A172 (cell line): Measurements from ENCODE around the gene POLR2E. TPM values are rescaled to one million over a fixed set of nuclear protein-coding genes. Genes with fewer than 3 reads are reported as not detected.

ENCODE experiments used
- DNase-seq: peaks from one replicate; pipeline ENCODE4 v3.0.0-alpha.2; 2015; ENCODE audit warnings: low spot score
- total RNA-seq: library from RNA; depleted of rRNA; stranded (reverse); fragments of >200 nt; shearing (Covaris generic); gene quantifications from 2 replicates; pipeline ENCODE4 v1.2.3, GENCODE V29; 2014; rRNA removed

The POLR2E gene
- total RNA-seq, 1 experiment from 2014 or later: 318 TPM

- no peak for DNase-seq
Measured at GRCh38 chr19:1047696-1048147, 47.5 kb downstream of the POLR2E start.

DNA sequence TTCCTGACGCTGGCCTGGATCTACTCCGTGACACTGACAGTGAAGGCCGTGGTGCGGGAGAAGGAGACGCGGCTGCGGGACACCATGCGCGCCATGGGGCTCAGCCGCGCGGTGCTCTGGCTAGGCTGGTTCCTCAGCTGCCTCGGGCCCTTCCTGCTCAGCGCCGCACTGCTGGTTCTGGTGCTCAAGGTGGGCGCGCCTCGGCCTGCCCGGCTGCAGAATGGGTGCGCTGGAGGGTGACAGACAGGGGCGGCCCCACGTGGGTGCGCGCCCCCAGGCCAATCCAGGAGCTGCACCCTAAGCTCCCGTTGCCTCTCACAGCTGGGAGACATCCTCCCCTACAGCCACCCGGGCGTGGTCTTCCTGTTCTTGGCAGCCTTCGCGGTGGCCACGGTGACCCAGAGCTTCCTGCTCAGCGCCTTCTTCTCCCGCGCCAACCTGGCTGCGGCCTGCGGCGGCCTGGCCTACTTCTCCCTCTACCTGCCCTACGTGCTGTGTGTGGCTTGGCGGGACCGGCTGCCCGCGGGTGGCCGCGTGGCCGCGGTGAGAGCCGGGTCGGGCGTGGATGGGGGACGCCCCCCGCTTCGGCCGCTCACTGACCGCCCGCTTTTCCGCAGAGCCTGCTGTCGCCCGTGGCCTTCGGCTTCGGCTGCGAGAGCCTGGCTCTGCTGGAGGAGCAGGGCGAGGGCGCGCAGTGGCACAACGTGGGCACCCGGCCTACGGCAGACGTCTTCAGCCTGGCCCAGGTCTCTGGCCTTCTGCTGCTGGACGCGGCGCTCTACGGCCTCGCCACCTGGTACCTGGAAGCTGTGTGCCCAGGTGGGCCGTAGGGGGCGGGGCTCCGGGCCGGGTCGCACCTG, 48.1 kb downstream of the POLR2E start:
- DNase-seq: no peak

DNA sequence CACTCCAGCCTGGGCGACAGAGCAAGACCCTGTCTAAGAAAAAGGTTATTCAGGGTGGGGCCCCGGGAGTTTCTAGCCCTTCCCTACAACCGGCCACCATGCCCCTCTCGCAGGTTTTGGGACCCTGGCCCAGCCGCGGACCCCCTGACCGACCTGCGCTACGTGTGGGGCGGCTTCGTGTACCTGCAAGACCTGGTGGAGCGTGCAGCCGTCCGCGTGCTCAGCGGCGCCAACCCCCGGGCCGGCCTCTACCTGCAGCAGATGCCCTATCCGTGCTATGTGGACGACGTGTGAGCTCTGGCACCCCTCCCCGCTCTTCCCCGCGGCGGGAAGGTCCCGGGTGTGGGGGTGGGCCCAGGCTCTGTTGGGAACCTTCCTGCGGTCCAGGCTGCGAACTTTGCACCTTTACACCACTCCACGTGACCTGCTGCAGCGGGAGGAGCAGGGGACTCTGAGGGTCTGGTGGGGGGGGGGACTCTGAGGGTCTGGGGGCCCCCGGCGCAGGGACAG, 49.0 kb downstream of the POLR2E start:
- no peak for DNase-seq

DNA sequence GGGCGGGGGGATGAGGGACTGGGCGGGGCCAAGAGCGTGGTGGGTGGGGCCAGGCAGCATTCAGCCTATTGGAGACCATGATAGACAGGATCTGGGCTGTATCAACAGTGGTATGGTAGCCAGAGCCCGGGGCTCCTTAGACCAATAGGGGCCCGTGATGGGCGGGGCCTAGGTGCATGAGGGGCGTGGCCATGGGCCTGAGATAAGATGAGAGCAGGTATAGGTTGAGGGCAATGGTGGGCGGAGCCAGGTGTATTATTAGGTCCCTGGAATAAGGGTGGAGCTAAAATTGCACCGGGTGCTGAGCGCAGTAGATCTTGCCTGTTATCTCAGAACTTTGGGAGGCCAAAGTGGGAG, 50.0 kb downstream of the POLR2E start:
- DNase-seq: peak; percentile 69

- DNase-seq: no peak
Measured at GRCh38 chr19:1042689-1043511, 52.3 kb downstream of the POLR2E start.

DNA sequence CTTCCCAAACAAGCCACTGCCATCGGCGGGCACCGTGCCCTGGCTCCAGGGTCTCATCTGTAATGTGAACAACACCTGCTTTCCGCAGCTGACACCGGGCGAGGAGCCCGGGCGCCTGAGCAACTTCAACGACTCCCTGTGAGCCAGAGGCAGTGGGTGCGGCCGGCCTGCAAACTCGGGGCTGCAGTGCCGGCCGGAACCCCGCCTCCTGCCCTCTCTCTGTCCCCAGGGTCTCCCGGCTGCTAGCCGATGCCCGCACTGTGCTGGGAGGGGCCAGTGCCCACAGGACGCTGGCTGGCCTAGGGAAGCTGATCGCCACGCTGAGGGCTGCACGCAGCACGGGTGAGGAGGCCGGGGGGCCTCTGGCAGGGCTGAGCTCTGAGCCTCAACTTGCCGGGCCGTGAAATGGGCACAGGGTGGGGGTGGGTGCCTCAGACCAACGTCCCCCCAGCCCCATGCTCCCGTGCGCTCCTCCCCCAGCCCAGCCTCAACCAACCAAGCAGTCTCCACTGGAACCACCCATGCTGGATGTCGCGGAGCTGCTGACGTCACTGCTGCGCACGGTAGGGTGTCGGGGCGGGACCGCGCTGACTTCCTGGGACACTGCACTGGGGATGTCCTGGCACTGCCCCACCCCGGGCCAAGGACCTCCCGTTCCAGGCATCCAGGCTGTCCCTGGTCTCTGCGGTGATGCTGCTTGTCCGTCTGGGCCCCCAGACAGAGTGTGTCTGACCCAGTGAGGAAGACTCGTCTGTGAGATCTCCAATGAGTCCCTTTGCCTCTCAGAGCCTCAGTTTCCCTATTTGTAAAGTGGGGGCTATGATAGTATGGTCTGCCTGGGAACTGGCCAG, 53.1 kb downstream of the POLR2E start:
- DNase-seq: peak; percentile 44

- no peak for DNase-seq
Measured at GRCh38 chr19:1041272-1041834, 53.8 kb downstream of the POLR2E start.

DNA sequence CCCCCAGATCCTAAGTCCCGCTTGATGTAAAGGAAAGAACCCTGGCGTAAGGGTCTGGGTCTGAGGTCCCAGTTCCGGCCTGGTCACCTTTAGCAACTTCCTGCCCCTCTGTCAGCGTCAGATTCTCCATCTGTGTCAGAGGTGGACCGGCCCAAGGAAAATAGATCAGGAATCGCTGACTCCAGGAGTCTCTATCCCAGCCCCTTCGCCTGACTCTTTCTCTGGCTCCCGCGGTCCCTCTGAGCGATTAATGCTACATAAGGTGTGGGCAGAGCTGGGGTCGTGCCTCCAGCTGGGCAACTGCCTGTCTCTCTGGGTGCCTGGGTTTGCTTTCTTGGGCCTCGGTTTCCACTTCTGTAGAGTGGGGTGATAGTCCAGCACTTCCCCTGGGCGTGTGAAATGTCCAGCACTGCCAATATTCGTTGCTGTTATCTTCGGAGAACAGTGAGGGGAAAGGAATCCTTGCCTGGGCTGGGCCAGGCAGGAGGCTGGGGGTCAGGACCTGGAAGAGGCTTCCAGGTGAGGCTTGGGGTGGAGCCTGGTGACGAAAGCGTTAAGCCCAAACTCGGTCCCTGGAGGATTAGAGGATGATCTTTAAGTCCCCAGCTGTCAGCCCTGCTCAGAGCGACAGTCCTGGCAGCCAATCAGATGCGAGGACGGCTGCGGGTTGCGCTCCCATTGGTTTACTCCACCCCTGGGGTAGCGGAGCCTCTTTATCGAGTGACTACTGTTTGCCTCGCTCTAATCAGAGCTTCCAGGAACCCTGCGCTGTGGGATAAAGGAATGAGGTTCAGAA, 54.5 kb downstream of the POLR2E start:
- peak; percentile 85 for DNase-seq

DNA sequence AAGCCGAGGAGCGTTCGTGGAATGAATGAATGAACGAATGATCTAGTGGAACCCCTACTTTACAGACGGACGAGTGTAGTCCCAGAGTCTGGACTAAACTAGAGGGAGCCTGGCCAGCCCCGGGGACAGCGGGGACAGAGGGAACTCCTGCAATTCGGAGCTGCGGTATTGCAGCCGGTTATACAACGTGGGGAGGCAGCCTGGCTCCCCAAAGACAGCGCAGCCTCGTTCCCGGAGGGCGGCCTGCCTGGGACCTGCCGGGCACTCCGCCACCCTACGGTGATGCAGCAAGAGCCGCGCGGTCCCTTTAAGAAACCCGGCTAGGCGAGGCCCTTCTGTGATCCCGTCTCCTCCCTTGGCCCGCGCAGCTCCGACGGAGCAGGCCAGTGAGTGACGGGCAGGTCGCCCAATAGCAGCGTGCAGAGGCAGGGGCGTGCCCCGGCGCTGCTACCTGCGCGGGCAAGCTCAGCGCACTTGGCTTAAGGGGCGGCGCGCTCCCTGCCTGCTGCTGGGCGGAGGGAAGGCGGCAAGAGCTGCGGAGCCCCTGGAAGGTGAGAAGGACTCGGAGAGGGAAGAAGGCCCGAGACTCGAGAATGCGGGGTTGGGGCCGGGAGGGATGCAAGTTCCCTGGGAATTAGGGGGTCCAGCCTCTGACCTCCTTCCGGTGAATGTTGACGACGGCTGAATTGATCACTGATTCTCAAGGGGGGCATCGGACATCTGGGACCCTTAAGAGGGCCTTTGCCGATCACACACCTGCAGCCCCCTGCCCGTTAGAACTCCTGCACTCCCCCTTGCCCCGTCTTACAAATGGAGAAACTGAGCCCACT, 55.3 kb downstream of the POLR2E start, which contains the start of gene ABCA7:
Gene ABCA7 (plus strand): TSS at position 462 of the 830 bp plus-strand sequence. CDS start 1,255 bp downstream, outside the sequence.
- DNase-seq: peak; percentile 94

GRCh38 chr19:1038978-1039645, 56.1 kb downstream of the POLR2E start:
- no peak for DNase-seq

DNA sequence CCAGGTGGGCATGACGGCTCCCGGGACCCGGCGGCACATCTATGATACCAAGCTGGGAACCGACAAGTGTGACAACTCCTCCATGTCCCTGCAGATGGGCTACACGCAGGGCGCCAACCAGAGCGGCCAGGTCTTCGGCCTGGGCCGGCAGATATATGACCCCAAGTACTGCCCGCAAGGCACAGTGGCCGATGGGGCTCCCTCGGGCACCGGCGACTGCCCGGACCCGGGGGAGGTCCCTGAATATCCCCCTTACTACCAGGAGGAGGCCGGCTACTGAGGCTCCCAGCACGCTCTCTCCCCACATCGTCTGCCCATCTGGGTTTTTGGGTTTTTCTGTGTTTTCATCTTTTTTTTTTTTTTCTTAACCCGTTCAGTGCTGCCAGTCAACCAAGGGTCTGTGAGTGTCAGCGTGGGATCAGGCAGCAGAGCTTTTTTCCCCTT, 57.5 kb downstream of the POLR2E start:
- DNase-seq: no peak

Other genes starting within 250 kb of the POLR2E start
- not detected in 2 replicates for gene ELANE, start 243.1 kb downstream of the POLR2E start, total RNA-seq
- 14.4 and 16.2 TPM in 2 replicates for gene CFD, start 235.7 kb downstream of the POLR2E start, total RNA-seq
- gene MED16, start 202.2 kb downstream of the POLR2E start, total RNA-seq: 15.2 and 17.2 TPM in 2 replicates
- not detected in 2 replicates for gene RNU6-9, start 201.9 kb downstream of the POLR2E start, total RNA-seq
- 23.0 and 29.7 TPM in 2 replicates for gene R3HDM4, start 182.2 kb downstream of the POLR2E start, total RNA-seq
- gene KISS1R, start 178.0 kb downstream of the POLR2E start, total RNA-seq: not detected in 2 replicates
- 2.4 and 4.4 TPM in 2 replicates for gene ARID3A, start 169.3 kb downstream of the POLR2E start, total RNA-seq
- 41.8 and 42.6 TPM in 2 replicates for gene WDR18, start 111.0 kb downstream of the POLR2E start, total RNA-seq
- gene GRIN3B, start 95.0 kb downstream of the POLR2E start, total RNA-seq: 0.38 TPM in 1 of 2 replicates, not detected in the other
- 104 and 131 TPM in 2 replicates for gene TMEM259, start 74.3 kb downstream of the POLR2E start, total RNA-seq
- gene RNU6-2, start 73.9 kb downstream of the POLR2E start, total RNA-seq: not detected in 2 replicates
- gene CNN2, start 68.8 kb downstream of the POLR2E start, total RNA-seq: 219 and 243 TPM in 2 replicates
- gene ABCA7, start 55.3 kb downstream of the POLR2E start, total RNA-seq: 5.1 and 8.6 TPM in 2 replicates
- 3.1 and 4.9 TPM in 2 replicates for gene ARHGAP45, start 28.2 kb downstream of the POLR2E start, total RNA-seq
- gene GPX4, start 8.6 kb upstream of the POLR2E start, total RNA-seq: 323 and 353 TPM in 2 replicates
- 37.0 and 51.1 TPM in 2 replicates for gene SBNO2, start 78.9 kb upstream of the POLR2E start, total RNA-seq
- 87.8 and 98.9 TPM in 2 replicates for gene STK11, start 110.4 kb upstream of the POLR2E start, total RNA-seq
- gene CBARP, start 142.6 kb upstream of the POLR2E start, total RNA-seq: 0.93 and 0.95 TPM in 2 replicates
- gene ATP5F1D, start 146.4 kb upstream of the POLR2E start, total RNA-seq: 42.2 and 78.9 TPM in 2 replicates
- gene MIDN, start 153.2 kb upstream of the POLR2E start, total RNA-seq: 7.0 and 19.2 TPM in 2 replicates
- gene CIRBP, start 174.0 kb upstream of the POLR2E start, total RNA-seq: 124 and 266 TPM in 2 replicates
- 90.5 and 93.6 TPM in 2 replicates for gene FAM174C, start 180.2 kb upstream of the POLR2E start, total RNA-seq
- 9.1 and 9.9 TPM in 2 replicates for gene EFNA2, start 190.5 kb upstream of the POLR2E start, total RNA-seq